HG03575 (cell line): ENCODE results near the gene DPP7.

Source experiments
- ATAC-seq: cut with Tn5 transposase; IDR thresholded peaks from one replicate; pipeline ENCODE4 v1.9.1; 2021; ENCODE audit not compliant: unreplicated experiment, insufficient number of reproducible peaks, low FRiP score; ENCODE audit errors: extremely low read depth

The DPP7 gene

GRCh38 chr9:137149363-137149762, 34.8 kb upstream of the DPP7 start:
- no peak for ATAC-seq

- ATAC-seq, result no peak
These were observed 34.1 kb upstream of the DPP7 start for GRCh38 chr9:137148661-137149060.

GRCh38 chr9:137148242-137148641, 33.7 kb upstream of the DPP7 start:
- no peak for ATAC-seq

GRCh38 chr9:137147793-137148160, 33.2 kb upstream of the DPP7 start:
- no peak for ATAC-seq

GRCh38 chr9:137147091-137147792, 32.7 kb upstream of the DPP7 start:
- no peak for ATAC-seq

GRCh38 chr9:137146527-137146918, 32.0 kb upstream of the DPP7 start:
- ATAC-seq, result no peak

GRCh38 chr9:137145731-137146526, 31.4 kb upstream of the DPP7 start:
- no peak for ATAC-seq

- no peak for ATAC-seq
These were observed 28.9 kb upstream of the DPP7 start for GRCh38 chr9:137143459-137143858.

GRCh38 chr9:137141976-137142936, 27.7 kb upstream of the DPP7 start:
- no peak for ATAC-seq

GRCh38 chr9:137141050-137141810, 26.7 kb upstream of the DPP7 start:
- ATAC-seq, result no peak

- no peak for ATAC-seq
These were observed 25.8 kb upstream of the DPP7 start for GRCh38 chr9:137140151-137141012.

GRCh38 chr9:137139468-137140150, 25.1 kb upstream of the DPP7 start:
- ATAC-seq, result no peak

GRCh38 chr9:137138722-137139467, 24.4 kb upstream of the DPP7 start, which contains the start of gene GRIN1:
TSS of gene GRIN1 (plus strand) at chr9:137139154. CDS start at chr9:137139487, 333 bp downstream.
- ATAC-seq, result no peak

- ATAC-seq, result no peak
These were observed 23.7 kb upstream of the DPP7 start for GRCh38 chr9:137138058-137138721.

- ATAC-seq, result no peak
These were observed 22.5 kb upstream of the DPP7 start for GRCh38 chr9:137136881-137137607.
